Measurements from ENCODE around the gene FRMD4B. TPM values are rescaled to one million over a fixed set of nuclear protein-coding genes. Genes with fewer than 3 reads are reported as not detected.

The FRMD4B gene
- total RNA-seq, 1 donor from 2014 or later, result 17.3 TPM

- Histone ChIP-seq H4K20me1 (ENCODE audit: low read depth) (no peaks in the 10 kb centered on the region), H3K4me2 (no peak overlapping the region), H2AFZ (replicated peaks) (no peak overlapping the region), H3K9me3 (ENCODE audit: low read depth) (no peaks in the 10 kb centered on the region), H3K4me1 (peaks cover 4% of the 10 kb centered on the region), H3K36me3 (no peaks in the 10 kb centered on the region), H3K79me2 (ENCODE audit: low read depth) (no peaks in the 10 kb centered on the region), H3K9ac (no peak overlapping the region), H3F3A (ENCODE audit: low read depth) (no peaks in the 10 kb centered on the region), H3K27me3 (no peaks in the 10 kb centered on the region), H3K27ac (no peak overlapping the region), H3K4me3 (no peak overlapping the region)
- TF ChIP-seq EZH2 (IDR thresholded peaks at IDR 0.05) (no peak), EZH2phosphoT487 (IDR thresholded peaks at IDR 0.05) (no peak), CTCF (IDR thresholded peaks at IDR 0.05) (no peak)
- peaks cover 21% of the 10 kb centered on the region for H3K36me3 Mint-ChIP-seq
- no peak for DNase-seq (ENCODE audit: low spot score)
- H3K9me3 Mint-ChIP-seq, result no peaks in the 10 kb centered on the region
- no peaks in the 10 kb centered on the region for H3K4me1 Mint-ChIP-seq
- H3K27me3 Mint-ChIP-seq (ENCODE audit: insufficient read depth, low read depth), result no peaks in the 10 kb centered on the region
- no peak overlapping the region for H3K27ac Mint-ChIP-seq
- no peak overlapping the region for H3K4me3 Mint-ChIP-seq
These were observed 192.1 kb downstream of the FRMD4B start for GRCh38 chr3:69193749-69194148.

- no peak overlapping the region for H3K4me3 Mint-ChIP-seq
- Histone ChIP-seq H3K9ac (no peak overlapping the region), H3K9me3 (ENCODE audit: low read depth) (no peaks in the 10 kb centered on the region)
These were observed 194.4 kb downstream of the FRMD4B start for GRCh38 chr3:69191516-69191915.

GRCh38 chr3:69189487-69189886, 196.4 kb downstream of the FRMD4B start:
- no peaks in the 10 kb centered on the region for H3F3A ChIP-seq (ENCODE audit: low read depth)
- H3K4me1 ChIP-seq, result no peaks in the 10 kb centered on the region
- DNase-seq (ENCODE audit: low spot score), result no peak
- H3K4me2 ChIP-seq, result no peak overlapping the region
- no peak overlapping the region for H3K4me3 Mint-ChIP-seq
- no peaks in the 10 kb centered on the region for H3K27me3 Mint-ChIP-seq (ENCODE audit: insufficient read depth, low read depth)
- no peaks in the 10 kb centered on the region for H3K4me1 Mint-ChIP-seq
- no peak overlapping the region for H2AFZ ChIP-seq (replicated peaks)
- H3K27ac Mint-ChIP-seq, result no peak overlapping the region
- H3K79me2 ChIP-seq (ENCODE audit: low read depth), result no peaks in the 10 kb centered on the region
- peaks cover 27% of the 10 kb centered on the region for H3K36me3 Mint-ChIP-seq
- no peaks in the 10 kb centered on the region for H4K20me1 ChIP-seq (ENCODE audit: low read depth)
- no peak overlapping the region for H3K9ac ChIP-seq
- no peaks in the 10 kb centered on the region for H3K9me3 ChIP-seq (ENCODE audit: low read depth)
- no peaks in the 10 kb centered on the region for H3K36me3 ChIP-seq
- H3K4me3 ChIP-seq, result no peak overlapping the region
- no peak for TF ChIP-seq EZH2 (IDR thresholded peaks at IDR 0.05)
- no peak for TF ChIP-seq CTCF (IDR thresholded peaks at IDR 0.05)
- no peak for TF ChIP-seq EZH2phosphoT487 (IDR thresholded peaks at IDR 0.05)
- H3K27me3 ChIP-seq, result no peaks in the 10 kb centered on the region
- no peak overlapping the region for H3K27ac ChIP-seq
- H3K9me3 Mint-ChIP-seq, result no peaks in the 10 kb centered on the region

More at GRCh38 chr3:69191516-69191915, 194.4 kb downstream of the FRMD4B start:
- no peak overlapping the region for H3K27ac ChIP-seq
- H3K4me2 ChIP-seq, result no peak overlapping the region
- TF ChIP-seq CTCF (IDR thresholded peaks at IDR 0.05), result no peak
- TF ChIP-seq EZH2phosphoT487 (IDR thresholded peaks at IDR 0.05), result no peak
- TF ChIP-seq EZH2 (IDR thresholded peaks at IDR 0.05), result no peak
- no peaks in the 10 kb centered on the region for H3K27me3 ChIP-seq
- H3F3A ChIP-seq (ENCODE audit: low read depth), result no peaks in the 10 kb centered on the region
- no peaks in the 10 kb centered on the region for H3K79me2 ChIP-seq (ENCODE audit: low read depth)
- Mint-ChIP-seq H3K9me3 (no peaks in the 10 kb centered on the region), H3K36me3 (peaks cover 24% of the 10 kb centered on the region), H3K4me1 (no peaks in the 10 kb centered on the region), H3K27me3 (ENCODE audit: insufficient read depth, low read depth) (no peaks in the 10 kb centered on the region), H3K27ac (no peak overlapping the region)
- no peak overlapping the region for H2AFZ ChIP-seq (replicated peaks)
- no peaks in the 10 kb centered on the region for H3K36me3 ChIP-seq
- no peak overlapping the region for H3K4me3 ChIP-seq
- H3K4me1 ChIP-seq, result no peaks in the 10 kb centered on the region
- DNase-seq (ENCODE audit: low spot score), result no peak
- H4K20me1 ChIP-seq (ENCODE audit: low read depth), result no peaks in the 10 kb centered on the region

Data from neural progenitor cell (in vitro differentiated cells).